ENCODE data around the gene FSD1L. TPM values are rescaled to one million over a fixed set of nuclear protein-coding genes. Genes with fewer than 3 reads are reported as not detected.

Gene FSD1L
- 1 to 10 TPM; 7.8 to 9.9 (median 9.9) TPM for total RNA-seq
- long read RNA-seq, donor 1 = 0 reads
- long read RNA-seq, donor 2, partial matches to known transcripts = 0 of 2 reads
- long read RNA-seq, donor 2, other reads (novel, unspliced or antisense) = 0 of 2 reads

DNA sequence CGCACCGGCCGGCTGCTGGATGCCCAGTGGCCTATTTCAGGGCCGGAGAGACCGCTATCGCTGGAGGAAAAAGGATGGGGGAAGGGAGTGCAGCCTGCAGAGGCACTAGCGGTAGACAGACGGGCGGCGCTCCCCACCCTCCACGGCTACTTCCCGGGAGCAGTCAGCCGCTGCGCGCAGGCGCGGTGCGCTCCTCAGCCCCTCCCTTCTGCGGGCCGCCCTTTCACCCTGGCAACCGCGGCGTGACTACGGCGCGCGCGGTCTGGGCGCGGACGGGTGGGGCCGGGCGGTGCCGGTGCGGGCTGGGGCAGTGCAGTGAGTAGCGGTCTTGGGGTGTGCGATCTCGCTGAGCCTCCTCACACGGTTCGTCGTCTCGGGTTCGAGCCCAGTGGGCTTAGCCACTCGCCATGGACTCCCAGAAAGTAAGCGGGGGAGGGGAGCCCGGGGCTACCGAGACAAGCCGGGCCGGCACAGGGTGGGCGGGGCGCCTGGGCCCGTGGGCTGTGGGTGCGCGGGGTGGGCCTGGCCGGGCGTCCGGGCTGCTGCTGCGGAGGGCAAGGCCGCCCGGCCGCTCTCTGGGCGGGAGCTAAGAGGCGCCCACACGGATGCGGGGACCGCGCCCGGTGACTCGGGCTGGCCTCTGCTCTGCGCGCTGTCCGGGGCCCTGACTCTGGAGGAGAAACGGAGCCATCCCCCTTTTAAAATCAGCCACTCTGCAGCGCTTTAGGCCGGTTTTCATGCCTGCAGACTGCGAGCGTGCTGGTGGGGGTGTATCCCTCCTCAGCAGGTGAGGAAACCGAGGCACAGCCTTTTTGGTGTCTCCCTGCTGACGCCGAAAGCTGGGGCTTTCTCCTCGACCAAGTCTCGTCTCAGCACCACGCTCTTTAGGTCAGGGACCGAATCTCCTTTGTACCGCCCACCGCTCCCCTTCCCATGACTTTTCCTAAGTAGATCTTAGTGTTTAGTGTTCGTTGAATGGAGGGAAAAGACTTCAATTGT is at the start of gene FSD1L:
Gene FSD1L (plus strand): TSS at position 221 of the 999 bp plus-strand sequence. CDS start 187 bp downstream, at position 408.
- Histone ChIP-seq H3K36me3 (ENCODE audit: low read depth) (no peaks in the 10 kb centered on the region), H3K9me3 (no peaks in the 10 kb centered on the region), H3K4me3 (peak within 1 kb of the TSS; percentile 61), H3K4me1 (ENCODE audit: low read depth) (peaks cover 10% of the 10 kb centered on the region)
- peak; percentile 99 for ATAC-seq
- intact Hi-C loops (cut with DNase I, micrococcal nuclease) = no loop called here
- TF ChIP-seq, protein P1, sequence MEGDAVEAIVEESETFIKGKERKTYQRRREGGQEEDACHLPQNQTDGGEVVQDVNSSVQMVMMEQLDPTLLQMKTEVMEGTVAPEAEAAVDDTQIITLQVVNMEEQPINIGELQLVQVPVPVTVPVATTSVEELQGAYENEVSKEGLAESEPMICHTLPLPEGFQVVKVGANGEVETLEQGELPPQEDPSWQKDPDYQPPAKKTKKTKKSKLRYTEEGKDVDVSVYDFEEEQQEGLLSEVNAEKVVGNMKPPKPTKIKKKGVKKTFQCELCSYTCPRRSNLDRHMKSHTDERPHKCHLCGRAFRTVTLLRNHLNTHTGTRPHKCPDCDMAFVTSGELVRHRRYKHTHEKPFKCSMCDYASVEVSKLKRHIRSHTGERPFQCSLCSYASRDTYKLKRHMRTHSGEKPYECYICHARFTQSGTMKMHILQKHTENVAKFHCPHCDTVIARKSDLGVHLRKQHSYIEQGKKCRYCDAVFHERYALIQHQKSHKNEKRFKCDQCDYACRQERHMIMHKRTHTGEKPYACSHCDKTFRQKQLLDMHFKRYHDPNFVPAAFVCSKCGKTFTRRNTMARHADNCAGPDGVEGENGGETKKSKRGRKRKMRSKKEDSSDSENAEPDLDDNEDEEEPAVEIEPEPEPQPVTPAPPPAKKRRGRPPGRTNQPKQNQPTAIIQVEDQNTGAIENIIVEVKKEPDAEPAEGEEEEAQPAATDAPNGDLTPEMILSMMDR (IDR thresholded peaks at IDR 0.05) = peak; percentile 9
- DNase-seq = peak; percentile 94 to 98 (median 97)

DNA sequence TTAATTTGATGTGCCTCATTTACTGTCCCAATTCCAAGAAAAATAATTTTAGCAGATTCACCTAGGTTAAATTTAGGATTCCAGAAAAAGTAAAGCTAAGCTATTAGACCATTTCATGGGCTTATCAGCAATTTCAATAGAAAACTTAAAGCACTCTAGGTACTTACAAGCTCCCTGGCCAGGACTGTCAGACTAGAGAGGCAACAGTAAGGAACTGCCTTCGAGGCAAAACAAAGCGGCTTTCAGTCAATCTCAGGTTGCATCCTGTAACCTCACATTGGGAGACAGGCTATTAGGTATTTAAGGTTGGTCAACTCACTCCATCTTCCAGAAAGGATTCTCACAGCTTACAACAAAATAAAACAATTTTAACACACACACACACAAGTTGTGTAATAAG is 48.7 kb upstream of the FSD1L start:
- ATAC-seq (no peak), DNase-seq (no peak)
- Histone ChIP-seq H3K9me3 (no peaks in the 10 kb centered on the region), H3K4me3 (no peak overlapping the region), H3K4me1 (ENCODE audit: low read depth) (no peaks in the 10 kb centered on the region), H3K36me3 (ENCODE audit: low read depth) (no peaks in the 10 kb centered on the region)
- intact Hi-C loops (cut with DNase I, micrococcal nuclease) = no loop called here
- TF ChIP-seq, protein P1 (IDR thresholded peaks at IDR 0.05) = no peak

DNA sequence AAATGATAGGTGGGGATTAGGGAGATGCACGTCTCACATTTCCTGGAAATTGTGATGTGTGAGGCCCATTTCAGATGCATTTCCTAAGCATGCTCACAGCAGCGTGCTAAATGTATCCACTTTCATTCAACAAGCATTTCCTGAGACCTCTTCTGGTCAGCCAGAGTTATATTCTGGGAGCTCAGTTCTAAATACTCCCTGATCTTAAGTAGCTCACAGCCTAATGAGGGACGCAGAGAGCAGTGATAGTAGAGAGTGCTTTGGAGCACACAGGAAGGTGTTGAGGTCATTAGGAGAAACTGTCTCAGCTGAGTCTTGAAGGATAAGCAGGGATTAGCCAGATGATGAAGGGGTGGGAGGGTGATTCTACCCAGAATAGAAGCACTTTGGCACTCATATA is 46.2 kb upstream of the FSD1L start:
- ATAC-seq = no peak
- H3K9me3 ChIP-seq = no peaks in the 10 kb centered on the region
- no peaks in the 10 kb centered on the region for H3K4me1 ChIP-seq (ENCODE audit: low read depth)
- intact Hi-C loops (cut with DNase I, micrococcal nuclease) = no loop called here
- TF ChIP-seq, protein P1 (IDR thresholded peaks at IDR 0.05) = no peak
- H3K4me3 ChIP-seq = no peak overlapping the region
- no peaks in the 10 kb centered on the region for H3K36me3 ChIP-seq (ENCODE audit: low read depth)
- no peak for DNase-seq

GRCh38 chr9:105403552-105404248 is 44.1 kb upstream of the FSD1L start:
- H3K4me1 ChIP-seq (ENCODE audit: low read depth) = no peaks in the 10 kb centered on the region
- intact Hi-C loops (cut with DNase I, micrococcal nuclease) = no loop called here
- H3K9me3 ChIP-seq = no peaks in the 10 kb centered on the region
- ATAC-seq (no peak), DNase-seq (no peak)
- H3K36me3 ChIP-seq (ENCODE audit: low read depth) = no peaks in the 10 kb centered on the region
- no peak overlapping the region for H3K4me3 ChIP-seq
- TF ChIP-seq, protein P1 (IDR thresholded peaks at IDR 0.05) = no peak

DNA sequence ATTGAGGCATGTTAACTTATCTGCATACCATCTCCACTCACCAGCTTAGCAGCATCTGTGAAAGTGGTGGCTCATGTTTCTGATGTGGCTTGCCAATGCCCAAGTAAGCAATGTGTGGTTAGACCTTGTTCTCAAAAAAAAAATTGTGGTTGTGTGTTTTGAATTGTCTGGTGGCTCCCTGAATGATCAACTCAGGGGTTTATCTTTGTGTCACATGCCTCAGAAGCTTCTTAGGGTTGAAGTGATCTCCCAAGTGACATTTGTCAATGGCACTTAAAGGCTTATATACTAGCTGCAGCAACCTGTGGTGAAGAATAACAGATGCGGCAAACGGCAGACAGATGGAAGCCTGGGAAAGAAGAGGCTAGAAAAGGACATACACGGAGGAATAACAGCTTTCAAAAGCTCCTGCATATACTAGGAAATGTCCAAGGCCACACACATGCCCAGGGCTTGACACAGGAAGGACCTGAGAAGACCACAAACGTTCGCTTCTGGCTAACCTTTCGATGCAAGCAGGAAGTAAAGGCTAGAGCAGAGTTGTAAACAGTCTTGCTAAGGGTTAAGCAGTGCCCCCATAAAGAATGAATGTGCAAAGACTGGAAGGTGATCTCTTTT is 42.2 kb upstream of the FSD1L start:
- no peaks in the 10 kb centered on the region for H3K36me3 ChIP-seq (ENCODE audit: low read depth)
- H3K4me1 ChIP-seq (ENCODE audit: low read depth) = no peaks in the 10 kb centered on the region
- no peak for DNase-seq
- ATAC-seq = peak; percentile 56
- no peak overlapping the region for H3K4me3 ChIP-seq
- no peaks in the 10 kb centered on the region for H3K9me3 ChIP-seq
- intact Hi-C loops (cut with DNase I, micrococcal nuclease) = no loop called here
- TF ChIP-seq, protein P1 (IDR thresholded peaks at IDR 0.05) = no peak
